ENCODE results near the gene CCDC192.
"Not testable (repeated sequence)": the region's sequence is repeated elsewhere in the genome, so short reads cannot be mapped to it uniquely, and the experiment has no call there.

CCDC192 gene

DNA sequence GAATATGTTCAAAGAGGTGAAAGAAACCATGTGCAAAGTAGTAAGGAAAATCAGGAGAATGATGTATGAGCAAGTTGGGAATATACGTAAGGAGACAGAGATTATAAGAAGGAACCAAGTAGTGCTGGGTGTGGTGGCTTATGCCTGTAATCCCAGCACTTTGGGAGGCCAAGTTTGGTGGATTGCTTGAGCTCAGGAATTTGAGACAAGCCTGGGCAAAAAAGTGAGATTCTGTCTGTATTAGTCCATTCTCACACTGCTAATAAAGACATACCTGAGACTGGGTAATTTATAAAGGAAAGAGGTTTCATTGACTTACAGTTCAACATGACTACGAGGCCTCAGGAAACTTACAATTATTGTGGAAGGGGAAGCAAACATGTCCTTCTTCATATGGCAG, 88.7 kb downstream of the CCDC192 start:
- not testable (repeated sequence) for H3K27me3 ChIP-seq (ENCODE audit: control insufficient read depth, insufficient read depth, low read length); H3K4me1 ChIP-seq (ENCODE audit: control insufficient read depth, insufficient read depth, low read length); H3K4me3 ChIP-seq (ENCODE audit: low read length); H3K27ac ChIP-seq (ENCODE audit: low read length); H3K36me3 ChIP-seq (ENCODE audit: control insufficient read depth, insufficient read depth, low read length); DNase-seq (ENCODE audit: low read depth, low spot score); H3K9me3 ChIP-seq (ENCODE audit: control insufficient read depth, insufficient read depth, low read length)
- no CpG with 5 or more reads among the region's 2 CpGs for WGBS (ENCODE audit: insufficient coverage, insufficient read length)

- Histone ChIP-seq H3K27me3 (ENCODE audit: control insufficient read depth, insufficient read depth, low read length) (no peaks in the 10 kb centered on the region), H3K27ac (ENCODE audit: low read length) (no peak overlapping the region), H3K4me3 (ENCODE audit: low read length) (no peak overlapping the region), H3K9me3 (ENCODE audit: control insufficient read depth, insufficient read depth, low read length) (no peaks in the 10 kb centered on the region), H3K36me3 (ENCODE audit: control insufficient read depth, insufficient read depth, low read length) (no peaks in the 10 kb centered on the region), H3K4me1 (ENCODE audit: control insufficient read depth, insufficient read depth, low read length) (no peaks in the 10 kb centered on the region)
- no peak for DNase-seq (ENCODE audit: low read depth, low spot score)
Measured at GRCh38 chr5:127793052-127793451, 89.9 kb downstream of the CCDC192 start.

DNA sequence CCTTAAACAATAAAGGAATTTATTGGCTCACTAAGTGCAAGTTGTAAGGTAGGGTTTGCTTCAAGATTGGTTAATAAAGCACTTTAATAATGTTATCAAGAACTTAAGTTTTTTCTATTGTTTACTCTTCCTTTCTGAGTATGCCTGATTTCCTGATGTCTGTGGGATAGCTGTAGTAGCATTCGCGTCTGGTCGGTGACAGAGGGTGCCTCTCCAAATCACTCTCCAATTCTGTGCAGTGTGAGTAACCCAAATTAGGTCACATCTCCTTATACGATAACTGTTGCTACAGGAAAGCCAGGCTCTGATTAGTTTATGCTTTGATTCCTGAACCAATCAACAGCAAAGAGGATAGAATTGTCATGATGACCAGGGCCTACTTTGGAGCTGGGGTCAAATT, 90.7 kb downstream of the CCDC192 start:
- Histone ChIP-seq H3K4me3 (ENCODE audit: low read length) (no peak overlapping the region), H3K9me3 (ENCODE audit: control insufficient read depth, insufficient read depth, low read length) (no peaks in the 10 kb centered on the region), H3K36me3 (ENCODE audit: control insufficient read depth, insufficient read depth, low read length) (no peaks in the 10 kb centered on the region), H3K27ac (ENCODE audit: low read length) (no peak overlapping the region), H3K27me3 (ENCODE audit: control insufficient read depth, insufficient read depth, low read length) (no peaks in the 10 kb centered on the region), H3K4me1 (ENCODE audit: control insufficient read depth, insufficient read depth, low read length) (no peaks in the 10 kb centered on the region)
- DNase-seq (ENCODE audit: low read depth, low spot score), result no peak
- no CpG with 5 or more reads among the region's 4 CpGs for WGBS (ENCODE audit: insufficient coverage, insufficient read length)

- DNase-seq (ENCODE audit: low read depth, low spot score), result no peak
Measured at GRCh38 chr5:127796211-127796610, 93.0 kb downstream of the CCDC192 start.

DNA sequence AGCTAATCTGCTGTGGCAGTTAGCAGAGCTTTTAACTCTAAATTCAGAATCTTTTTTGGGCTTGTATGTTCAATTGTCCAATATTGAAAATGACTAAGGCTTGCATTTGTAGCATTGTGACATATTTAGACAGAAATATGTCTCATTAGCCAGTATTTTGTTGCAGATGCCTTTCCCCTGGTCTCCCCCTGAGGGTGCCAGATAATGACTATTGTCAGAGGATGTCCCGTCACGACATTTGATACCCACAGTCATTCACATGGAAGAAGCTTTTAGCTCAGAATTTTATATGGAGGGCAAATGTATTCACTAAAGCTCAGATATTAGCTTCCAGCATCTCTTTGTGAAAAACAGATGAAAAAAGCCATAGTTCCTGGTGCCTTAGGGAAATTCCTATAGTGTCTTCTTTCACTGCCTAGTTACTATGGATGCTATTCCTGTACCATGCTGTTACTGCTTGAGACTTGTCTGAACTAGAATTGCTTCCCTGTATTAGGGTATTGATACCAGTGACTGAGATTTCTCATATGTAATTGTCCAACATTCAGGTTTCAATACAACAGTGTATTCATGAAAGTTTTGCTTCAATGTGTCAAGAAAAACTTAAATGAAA, 96.2 kb downstream of the CCDC192 start:
- H3K4me3 ChIP-seq (ENCODE audit: low read length), result no peak overlapping the region
- no peaks in the 10 kb centered on the region for H3K36me3 ChIP-seq (ENCODE audit: control insufficient read depth, insufficient read depth, low read length)
- no peaks in the 10 kb centered on the region for H3K4me1 ChIP-seq (ENCODE audit: control insufficient read depth, insufficient read depth, low read length)
- no CpG with 5 or more reads among the region's 2 CpGs for WGBS (ENCODE audit: insufficient coverage, insufficient read length)
- no peaks in the 10 kb centered on the region for H3K27me3 ChIP-seq (ENCODE audit: control insufficient read depth, insufficient read depth, low read length)
- DNase-seq (ENCODE audit: low read depth, low spot score), result no peak
- no peak overlapping the region for H3K27ac ChIP-seq (ENCODE audit: low read length)
- no peaks in the 10 kb centered on the region for H3K9me3 ChIP-seq (ENCODE audit: control insufficient read depth, insufficient read depth, low read length)

More at GRCh38 chr5:127796211-127796610, 93.0 kb downstream of the CCDC192 start:
- no peak overlapping the region for H3K4me3 ChIP-seq (ENCODE audit: low read length)
- no peaks in the 10 kb centered on the region for H3K9me3 ChIP-seq (ENCODE audit: control insufficient read depth, insufficient read depth, low read length)
- H3K27ac ChIP-seq (ENCODE audit: low read length), result no peak overlapping the region
- H3K4me1 ChIP-seq (ENCODE audit: control insufficient read depth, insufficient read depth, low read length), result no peaks in the 10 kb centered on the region
- H3K36me3 ChIP-seq (ENCODE audit: control insufficient read depth, insufficient read depth, low read length), result no peaks in the 10 kb centered on the region
- H3K27me3 ChIP-seq (ENCODE audit: control insufficient read depth, insufficient read depth, low read length), result no peaks in the 10 kb centered on the region

DNA sequence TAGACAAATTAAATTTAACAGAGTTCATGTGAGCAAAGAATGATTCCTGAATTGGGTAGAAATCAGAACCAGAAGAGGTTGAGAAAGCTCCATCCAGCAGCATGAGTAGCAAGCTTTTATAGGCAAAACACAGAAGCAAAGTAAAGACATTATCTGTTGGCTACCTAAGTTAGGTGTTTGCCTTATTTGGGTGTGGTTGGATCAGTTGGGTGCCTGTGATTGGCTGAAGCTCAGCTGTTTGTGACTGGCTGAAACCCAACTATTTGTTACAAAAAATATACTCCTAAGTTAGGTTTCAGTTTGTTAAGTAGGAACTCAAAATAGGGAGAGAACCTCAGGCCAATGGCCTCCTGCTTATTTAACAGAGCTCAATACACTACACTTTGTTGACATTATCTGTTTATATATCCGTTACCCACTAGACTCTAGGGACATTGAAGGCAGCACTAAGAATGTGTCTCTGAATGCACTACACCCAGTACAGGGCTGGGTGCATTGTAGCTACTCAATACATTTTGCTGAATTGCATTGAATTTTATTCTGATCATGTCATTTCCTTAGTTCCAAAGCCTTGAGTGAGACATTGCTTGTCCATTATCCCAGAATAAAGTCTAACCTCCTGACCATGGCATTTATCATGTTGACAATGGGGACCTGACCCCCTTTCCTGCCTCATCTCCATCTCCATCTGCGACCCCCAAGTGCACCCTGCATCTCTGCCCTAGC, 98.7 kb downstream of the CCDC192 start:
- Histone ChIP-seq H3K4me1 (ENCODE audit: control insufficient read depth, insufficient read depth, low read length) (no peaks in the 10 kb centered on the region), H3K27me3 (ENCODE audit: control insufficient read depth, insufficient read depth, low read length) (no peaks in the 10 kb centered on the region), H3K4me3 (ENCODE audit: low read length) (no peak overlapping the region), H3K27ac (ENCODE audit: low read length) (no peak overlapping the region), H3K9me3 (ENCODE audit: control insufficient read depth, insufficient read depth, low read length) (no peaks in the 10 kb centered on the region), H3K36me3 (ENCODE audit: control insufficient read depth, insufficient read depth, low read length) (no peaks in the 10 kb centered on the region)
- no CpG with 5 or more reads among the region's 2 CpGs for WGBS (ENCODE audit: insufficient coverage, insufficient read length)
- DNase-seq (ENCODE audit: low read depth, low spot score), result no peak

DNA sequence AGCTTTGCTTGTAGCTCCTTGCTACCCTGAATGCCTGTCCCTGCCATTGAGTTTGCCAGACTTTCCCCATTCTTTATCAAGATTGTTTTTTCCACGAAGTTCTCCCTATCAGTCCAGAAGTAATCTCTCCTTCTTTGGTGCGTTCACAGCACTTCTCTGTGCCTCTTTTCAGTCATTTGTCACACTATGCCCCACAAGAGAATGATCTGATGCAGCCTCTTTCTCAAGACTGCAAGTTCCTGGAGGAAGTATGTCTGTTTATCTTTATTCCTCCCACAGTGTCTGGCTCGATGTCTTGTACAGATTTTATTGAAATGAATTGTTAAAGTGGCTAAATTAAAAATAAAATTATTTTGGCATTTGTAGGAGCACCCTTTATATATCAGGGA, 99.3 kb downstream of the CCDC192 start:
- no peaks in the 10 kb centered on the region for H3K27me3 ChIP-seq (ENCODE audit: control insufficient read depth, insufficient read depth, low read length)
- no peak overlapping the region for H3K4me3 ChIP-seq (ENCODE audit: low read length)
- no peak overlapping the region for H3K27ac ChIP-seq (ENCODE audit: low read length)
- no peaks in the 10 kb centered on the region for H3K9me3 ChIP-seq (ENCODE audit: control insufficient read depth, insufficient read depth, low read length)
- no CpG with 5 or more reads among the region's 3 CpGs for WGBS (ENCODE audit: insufficient coverage, insufficient read length)
- no peaks in the 10 kb centered on the region for H3K4me1 ChIP-seq (ENCODE audit: control insufficient read depth, insufficient read depth, low read length)
- DNase-seq (ENCODE audit: low read depth, low spot score), result no peak
- no peaks in the 10 kb centered on the region for H3K36me3 ChIP-seq (ENCODE audit: control insufficient read depth, insufficient read depth, low read length)

GRCh38 chr5:127804886-127805426, 101.8 kb downstream of the CCDC192 start:
- Histone ChIP-seq H3K4me1 (ENCODE audit: control insufficient read depth, insufficient read depth, low read length) (no peaks in the 10 kb centered on the region), H3K27me3 (ENCODE audit: control insufficient read depth, insufficient read depth, low read length) (no peaks in the 10 kb centered on the region), H3K27ac (ENCODE audit: low read length) (no peak overlapping the region), H3K4me3 (ENCODE audit: low read length) (no peak overlapping the region), H3K36me3 (ENCODE audit: control insufficient read depth, insufficient read depth, low read length) (no peaks in the 10 kb centered on the region), H3K9me3 (ENCODE audit: control insufficient read depth, insufficient read depth, low read length) (no peaks in the 10 kb centered on the region)
- DNase-seq (ENCODE audit: low read depth, low spot score), result no peak
- no CpG with 5 or more reads among the region's 6 CpGs for WGBS (ENCODE audit: insufficient coverage, insufficient read length)

DNA sequence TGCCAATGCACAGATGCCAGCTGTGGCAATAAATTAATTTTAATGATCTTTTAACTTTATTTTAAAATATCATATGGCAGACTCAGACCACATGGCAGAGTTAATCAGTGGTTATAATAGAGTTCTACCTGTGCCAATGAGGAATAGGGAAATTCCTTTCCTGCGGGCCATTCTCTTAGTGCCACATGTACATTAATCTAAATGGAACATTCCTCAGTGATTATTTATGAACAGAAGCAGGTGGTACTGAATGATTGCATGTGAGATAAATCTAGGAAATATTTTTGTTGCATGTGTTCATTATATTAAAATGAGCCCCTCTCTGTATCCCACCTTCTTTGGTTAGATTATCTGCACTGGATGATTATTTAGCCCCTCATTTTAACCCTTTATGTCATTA, 102.3 kb downstream of the CCDC192 start:
- no peaks in the 10 kb centered on the region for H3K9me3 ChIP-seq (ENCODE audit: control insufficient read depth, insufficient read depth, low read length)
- H3K27me3 ChIP-seq (ENCODE audit: control insufficient read depth, insufficient read depth, low read length), result no peaks in the 10 kb centered on the region
- no peak overlapping the region for H3K27ac ChIP-seq (ENCODE audit: low read length)
- no CpG with 5 or more reads among the region's 1 CpG for WGBS (ENCODE audit: insufficient coverage, insufficient read length)
- H3K4me1 ChIP-seq (ENCODE audit: control insufficient read depth, insufficient read depth, low read length), result no peaks in the 10 kb centered on the region
- no peaks in the 10 kb centered on the region for H3K36me3 ChIP-seq (ENCODE audit: control insufficient read depth, insufficient read depth, low read length)
- H3K4me3 ChIP-seq (ENCODE audit: low read length), result no peak overlapping the region
- no peak for DNase-seq (ENCODE audit: low read depth, low spot score)

DNA sequence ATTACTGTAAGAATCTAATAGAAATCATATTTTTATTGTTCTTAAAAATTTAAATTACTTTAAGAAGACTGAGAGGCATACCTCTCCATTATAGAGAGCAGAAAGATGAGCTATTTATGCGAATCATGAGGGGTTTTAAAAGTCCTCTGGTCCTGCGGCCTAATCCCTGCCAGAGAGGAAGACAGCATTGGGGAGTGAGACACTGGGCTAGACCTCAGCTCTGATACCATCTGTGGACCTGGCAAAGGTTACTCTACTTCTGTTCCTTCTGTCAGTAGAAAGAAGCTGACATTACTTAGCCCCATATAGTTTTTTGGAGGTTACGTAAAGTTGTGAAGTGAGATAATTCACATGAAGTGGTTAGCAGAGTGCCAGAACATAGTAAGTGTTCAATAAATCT, 103.6 kb downstream of the CCDC192 start:
- no peak for DNase-seq (ENCODE audit: low read depth, low spot score)
- no peak overlapping the region for H3K4me3 ChIP-seq (ENCODE audit: low read length)
- no peaks in the 10 kb centered on the region for H3K9me3 ChIP-seq (ENCODE audit: control insufficient read depth, insufficient read depth, low read length)
- WGBS (ENCODE audit: insufficient coverage, insufficient read length), result no CpG with 5 or more reads among the region's 3 CpGs
- H3K27me3 ChIP-seq (ENCODE audit: control insufficient read depth, insufficient read depth, low read length), result no peaks in the 10 kb centered on the region
- no peaks in the 10 kb centered on the region for H3K36me3 ChIP-seq (ENCODE audit: control insufficient read depth, insufficient read depth, low read length)
- H3K27ac ChIP-seq (ENCODE audit: low read length), result no peak overlapping the region
- no peaks in the 10 kb centered on the region for H3K4me1 ChIP-seq (ENCODE audit: control insufficient read depth, insufficient read depth, low read length)

DNA sequence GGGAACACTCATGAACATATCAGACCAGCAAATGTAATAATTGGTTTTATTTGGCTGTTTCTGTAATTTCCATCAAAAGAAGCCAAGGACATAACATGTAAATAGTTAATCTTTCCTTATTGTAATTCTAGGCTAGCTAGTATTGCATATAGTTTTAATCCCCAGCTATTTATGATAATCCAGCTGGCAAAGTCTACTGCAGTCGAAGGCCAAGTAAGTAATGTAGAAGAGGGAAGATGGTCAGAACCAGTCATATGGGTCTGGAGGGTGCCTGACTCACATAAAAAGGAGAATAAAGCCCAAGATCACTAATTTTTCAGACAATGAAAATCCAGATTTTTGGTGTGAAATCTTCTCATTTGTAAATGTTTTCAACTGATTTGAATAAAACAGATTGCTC, 106.3 kb downstream of the CCDC192 start:
- Histone ChIP-seq H3K9me3 (ENCODE audit: control insufficient read depth, insufficient read depth, low read length) (no peaks in the 10 kb centered on the region), H3K36me3 (ENCODE audit: control insufficient read depth, insufficient read depth, low read length) (no peaks in the 10 kb centered on the region), H3K4me1 (ENCODE audit: control insufficient read depth, insufficient read depth, low read length) (peaks cover 3% of the 10 kb centered on the region), H3K27ac (ENCODE audit: low read length) (no peak overlapping the region), H3K4me3 (ENCODE audit: low read length) (no peak overlapping the region), H3K27me3 (ENCODE audit: control insufficient read depth, insufficient read depth, low read length) (no peaks in the 10 kb centered on the region)
- DNase-seq (ENCODE audit: low read depth, low spot score), result no peak
- WGBS (ENCODE audit: insufficient coverage, insufficient read length), result no CpG with 5 or more reads among the region's 1 CpG

Data from iPS DF 6.9 (cell line).